ENCODE measurements around the gene OR52E5.

GRCh38 chr11:5846701-5847100 lies 46.3 kb upstream of the OR52E5 start:
- TF ChIP-seq CTCF (conservative IDR thresholded peaks at IDR 0.05 in 1 of 2, IDR thresholded peaks at IDR 0.05 in 1 of 2; ENCODE audit: low read depth in 1 of 2, low read length in 2 of 2) (no peak), EZH2 (IDR thresholded peaks at IDR 0.05; ENCODE audit: low read length, missing control alignments) (no peak)
